Activated gamma-delta T cell treated with anti-CD3 and anti-CD28 coated beads, Interleukin-2, amount 50 U/mL, for 16 hours (primary cell): Measurements from ENCODE around the gene CHAC1.

Experiments
- DNase-seq: peaks from one replicate; pipeline ENCODE4 v3.0.0-alpha.2; 2020; ENCODE audit warnings: low read depth

The CHAC1 gene

GRCh38 chr15:40985541-40986330 is 32.5 kb downstream of the CHAC1 start:
- DNase-seq = no peak

DNA sequence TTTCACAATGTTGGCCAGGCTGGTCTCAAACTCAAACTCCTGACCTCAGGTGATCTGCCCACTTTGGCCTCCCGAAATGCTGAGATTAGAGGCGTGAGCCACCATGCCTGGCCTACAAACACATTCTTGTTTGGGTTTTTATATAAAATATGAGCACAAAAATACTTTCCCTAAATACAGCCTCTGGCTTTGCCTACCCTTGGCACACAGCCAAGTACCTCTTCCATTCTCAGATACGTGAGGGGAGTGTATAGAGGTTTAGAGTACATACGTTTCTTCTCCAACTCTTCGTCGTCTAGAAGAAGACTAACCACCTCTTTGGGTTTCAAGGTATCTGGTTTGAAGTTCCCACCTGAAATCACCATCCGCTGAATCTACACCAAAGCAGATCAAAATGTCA is 33.5 kb downstream of the CHAC1 start:
- no peak for DNase-seq

- no peak for DNase-seq
Measured at GRCh38 chr15:40988156-40988555, 34.9 kb downstream of the CHAC1 start.

DNA sequence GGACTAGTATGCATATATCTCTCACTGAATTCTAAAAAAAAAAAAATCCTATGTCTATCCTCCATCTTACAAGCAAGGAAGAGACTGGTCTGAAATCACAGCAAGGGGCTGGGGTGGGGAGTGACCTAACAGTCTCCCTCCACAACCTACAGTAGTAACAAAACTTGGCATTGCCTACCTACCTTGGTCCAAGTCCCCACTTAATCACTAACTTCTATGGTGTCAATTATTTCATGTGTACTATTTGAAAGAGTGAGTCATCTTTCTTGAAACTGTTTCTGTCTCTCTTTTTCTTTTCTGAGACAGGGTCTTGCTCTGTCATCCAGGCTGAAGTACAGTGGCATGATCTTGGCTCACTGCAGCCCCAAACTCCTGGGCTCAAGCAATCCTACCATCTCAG is 36.8 kb downstream of the CHAC1 start:
- DNase-seq = no peak

GRCh38 chr15:40990789-40991188 is 37.5 kb downstream of the CHAC1 start:
- DNase-seq = no peak

GRCh38 chr15:40991355-40991754 is 38.1 kb downstream of the CHAC1 start:
- DNase-seq = no peak

- DNase-seq = no peak
Measured at GRCh38 chr15:40992241-40992741, 39.0 kb downstream of the CHAC1 start.

GRCh38 chr15:40992825-40993224 is 39.6 kb downstream of the CHAC1 start:
- DNase-seq = no peak

GRCh38 chr15:40995656-40996055 is 42.4 kb downstream of the CHAC1 start:
- no peak for DNase-seq

GRCh38 chr15:40999190-40999589 is 45.9 kb downstream of the CHAC1 start:
- no peak for DNase-seq

DNA sequence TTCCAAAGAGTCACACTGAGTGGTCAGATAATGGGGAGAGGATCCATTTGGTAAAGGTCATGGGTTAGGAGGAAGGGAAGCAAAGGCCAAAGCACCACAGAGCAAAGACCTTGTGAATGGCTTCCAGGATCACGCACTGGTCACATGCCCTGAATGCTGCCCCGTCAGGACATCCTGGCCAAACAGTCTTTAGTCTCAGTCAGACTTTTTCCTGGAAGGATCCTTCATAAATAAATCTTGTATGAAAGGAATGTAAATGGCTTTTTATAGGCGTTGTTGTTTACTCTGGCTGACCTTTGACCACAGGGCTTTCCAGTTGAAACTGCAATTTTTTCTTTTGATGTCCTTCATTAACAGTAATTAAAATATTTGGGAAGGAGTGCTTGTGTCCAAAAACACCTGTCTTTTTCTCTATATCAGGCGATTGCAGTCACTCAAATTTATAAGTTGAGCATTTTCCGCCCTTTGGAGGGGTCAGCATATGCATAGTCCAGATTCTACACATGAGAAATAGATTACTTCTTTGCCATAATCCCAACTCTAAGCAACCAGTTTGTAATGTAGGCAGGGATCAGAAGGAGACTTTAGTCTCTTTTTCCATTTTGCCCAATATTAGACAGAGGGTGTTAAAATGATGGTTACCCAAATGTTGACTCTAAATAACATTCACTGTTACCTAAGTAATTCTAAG is 48.4 kb downstream of the CHAC1 start:
- no peak for DNase-seq

- DNase-seq = no peak
Measured at GRCh38 chr15:41004490-41004889, 51.2 kb downstream of the CHAC1 start.
